A673 (cell line): Measurements from ENCODE around the gene ME2.

ENCODE experiments used
- CTCF ChIP-seq: fragments of 300-800, 200-600 bp; sonication (generic); conservative IDR thresholded peaks from 2 replicates; pipeline ENCODE4 v1.5.1; 2017; ENCODE audit warnings: low read depth, mild to moderate bottlenecking, antibody characterized with exemption, low read length, moderate library complexity, mixed read lengths
- EZH2 ChIP-seq: fragments of 200-600 bp; sonication (generic); IDR thresholded peaks from 2 replicates; pipeline ENCODE4 v1.6.1; 2017; ENCODE audit warnings: borderline replicate concordance, low read depth, mild to moderate bottlenecking, mixed read lengths, antibody characterized with exemption, low read length; ENCODE audit not compliant: poor library complexity, severe bottlenecking

DNA sequence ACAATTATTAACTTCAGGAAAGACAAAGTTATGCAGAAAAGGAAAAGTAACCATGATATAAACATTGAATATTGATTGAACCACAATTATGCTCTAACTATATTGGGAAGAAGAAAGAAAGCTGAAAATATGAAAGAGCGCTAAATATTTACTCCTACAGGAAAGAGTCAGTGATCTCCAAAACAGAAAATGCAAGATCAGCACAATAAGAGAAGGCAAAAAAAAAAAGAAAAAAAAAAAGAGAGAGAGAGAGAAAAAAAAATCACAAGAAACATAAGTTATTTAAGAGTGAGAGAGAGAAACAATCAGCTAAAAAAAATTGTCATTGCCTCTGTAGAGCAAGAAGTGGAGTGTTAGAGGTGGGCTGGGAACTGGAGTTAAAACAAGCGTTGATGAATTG, 60.0 kb downstream of the ME2 start:
- TF ChIP-seq CTCF: no peak
- no peak for TF ChIP-seq EZH2
